ENCODE results near the gene GPBAR1. TPM values are rescaled to one million over a fixed set of nuclear protein-coding genes. Genes with fewer than 3 reads are reported as not detected.
A peak's percentile ranks its signal among the peaks of the same experiment; 100 is the strongest.

The GPBAR1 gene
- total and polyA plus RNA-seq, 2 of the 8 experiments (the other 6 are each of a cell fraction or from before 2014, with no cell fraction given), result 0.32 to 0.59 TPM

- Histone ChIP-seq H2BK12ac (ENCODE audit: low read depth, low read length) (no peak overlapping the region), H3K56ac (replicated peaks; ENCODE audit: insufficient read length, low read depth, low read length) (no peak overlapping the region), H3K4me3 (ENCODE audit: extremely low read depth in 1 of 4, insufficient read depth in 2 of 4, low read depth in 3 of 4, low read length in 4 of 4) (no peak overlapping the region), H4K91ac (replicated peaks; ENCODE audit: insufficient read length, low read length) (no peak overlapping the region), H2BK15ac (ENCODE audit: low read length) (no peak overlapping the region), H3K14ac (ENCODE audit: insufficient read length) (no peak overlapping the region), H4K20me1 (replicated peaks in 1 of 2; ENCODE audit: control insufficient read depth in 1 of 2, insufficient read depth in 2 of 2, low read length in 2 of 2) (no peaks in the 10 kb centered on the region), H3K23ac (ENCODE audit: insufficient read length) (no peak overlapping the region), H2BK5ac (ENCODE audit: low read depth, low read length) (no peak overlapping the region), H3K27ac (ENCODE audit: low read depth, low read length) (no peak overlapping the region), H3K4me2 (ENCODE audit: insufficient read depth in 1 of 2, low read depth in 2 of 2, low read length in 2 of 2) (no peak overlapping the region), H3K79me1 (ENCODE audit: low read depth, low read length) (no peaks in the 10 kb centered on the region), H2BK20ac (ENCODE audit: low read length) (0 out of 2 replicates have a peak overlapping the region, but pooled peaks have one; percentile 61), H3K18ac (ENCODE audit: extremely low read depth, low read length) (no peak overlapping the region), H3K27me3 (replicated peaks in 1 of 4; ENCODE audit: control insufficient read depth in 3 of 4, extremely low read depth in 1 of 4, insufficient read depth in 3 of 4, low read length in 3 of 4) (no peaks in the 10 kb centered on the region), H4K8ac (ENCODE audit: extremely low read depth, insufficient read depth, low read length) (no peak overlapping the region), H3K9me3 (ENCODE audit: insufficient read depth in 2 of 2, low read depth in 1 of 2, low read length in 1 of 2) (no peaks in the 10 kb centered on the region), H4K5ac (ENCODE audit: insufficient read length, low read depth, low read length) (no peak overlapping the region), H3K23me2 (ENCODE audit: low read depth, low read length) (no peaks in the 10 kb centered on the region), H2AFZ (ENCODE audit: low read length) (no peak overlapping the region), H2BK120ac (replicated peaks; ENCODE audit: low read depth, low read length) (peak overlapping the region; percentile 13), H3K9ac (replicated peaks in 1 of 4; ENCODE audit: extremely low read depth in 1 of 4, low read depth in 3 of 4, low read length in 3 of 4) (no peak overlapping the region), H3K4me1 (replicated peaks in 1 of 4; ENCODE audit: control insufficient read depth in 3 of 4, insufficient read depth in 4 of 4, low read length in 3 of 4) (peaks cover 0 to 4% (median 0%) of the 10 kb centered on the region in 4 experiments; a peak in 1 of 7 replicates), H3K36me3 (ENCODE audit: control insufficient read depth in 2 of 4, insufficient read depth in 4 of 4, low read length in 3 of 4) (no peaks in the 10 kb centered on the region), H3K4ac (replicated peaks; ENCODE audit: insufficient read length, low read depth, low read length) (no peak overlapping the region), H3K79me2 (ENCODE audit: control insufficient read depth in 1 of 2, insufficient read depth in 2 of 2, low read length in 2 of 2) (no peaks in the 10 kb centered on the region), H2AK5ac (ENCODE audit: low read depth, low read length) (no peak overlapping the region)
- FAIRE-seq (no peak), DNase-seq (ENCODE audit: low read depth in 1 of 2, low spot score in 2 of 2) (no peak)
- ChIA-PET POLR2A (ENCODE audit: partially characterized antibody) (no interaction called here), CTCF (ENCODE audit: partially characterized antibody) (interaction anchor here (1.0 to 12.1 kb wide), 5 partner anchors 10 to 100 kb away, joined by 3 to 192 read pairs (median 5); partner anchors contain the start of genes CATIP and CTDSP1)
- TF ChIP-seq POLR2AphosphoS5 (IDR thresholded peaks at IDR 0.05; ENCODE audit: low read depth, low read length), result no peak
- TF ChIP-seq SUZ12 (IDR thresholded peaks at IDR 0.05; ENCODE audit: low read length), result no peak
- 92% methylated on average over 4 of the region's 4 CpGs; no CpG with 5 or more reads in 1 of the 2 experiments for WGBS, 2 experiments (ENCODE audit: extremely low coverage in 1 of 2, insufficient coverage in 1 of 2, insufficient read length in 1 of 2, insufficient replicate concordance in 2 of 2, low coverage in 1 of 2, low lambda C conversion rate in 2 of 2, missing lambda C conversion rate in 1 of 2)
Measured at GRCh38 chr2:218300141-218300540, 39.3 kb downstream of the GPBAR1 start.
